Left ventricle myocardium inferior (tissue), 1 donor: ENCODE results near the gene PECR. TPM values are rescaled to one million over a fixed set of nuclear protein-coding genes. Genes with fewer than 3 reads are reported as not detected.

ENCODE experiments used
- DNase-seq: peaks from one replicate; pipeline ENCODE4 v3.0.0-alpha.2; 2020
- H3K27ac ChIP-seq: fragments of 200-600 bp; replicated peaks from 2 replicates; pipeline ENCODE4 v1.8.0; 2021
- H3K27me3 ChIP-seq: fragments of 200-600 bp; 2 replicates; pipeline ENCODE4 v1.8.0; 2021; ENCODE audit warnings: low read depth
- H3K36me3 ChIP-seq: fragments of 200-600 bp; 2 replicates; pipeline ENCODE4 v1.8.0; 2021
- H3K4me1 ChIP-seq: fragments of 200-600 bp; 2 replicates; pipeline ENCODE4 v1.8.0; 2021
- H3K4me3 ChIP-seq: fragments of 200-600 bp; 2 replicates; pipeline ENCODE4 v1.8.0; 2021; ENCODE audit warnings: mild to moderate bottlenecking, moderate library complexity
- H3K9me3 ChIP-seq: fragments of 200-600 bp; replicated peaks from 2 replicates; pipeline ENCODE4 v1.8.0; 2021
- intact Hi-C: fragments of 100-400 bp; cut with micrococcal nuclease; formaldehyde crosslinking; loops from one replicate; pipeline ENCODE4 v1.11.0; 2022
- total RNA-seq: library from RNA; stranded (reverse); fragmentation: NEBNext Ultra II Directional; extraction: Animal tissue kit (Norgen Biotek cat#: 25700); gene quantifications from one replicate; pipeline ENCODE4 v1.2.1, GENCODE V29; 2021
- TF ChIP-seq, protein P1 (sequence below): fragments of 200-600 bp; IDR thresholded peaks from 2 replicates; pipeline ENCODE4 v1.8.0; 2021; ENCODE audit warnings: antibody characterized with exemption, mild to moderate bottlenecking, borderline replicate concordance
- donor health status: DM: no; HTN: yes; CAD: no; lungs with severe emphysema.

The PECR gene
- total RNA-seq, 1 donor from 2014 or later, result 4.0 TPM

DNA sequence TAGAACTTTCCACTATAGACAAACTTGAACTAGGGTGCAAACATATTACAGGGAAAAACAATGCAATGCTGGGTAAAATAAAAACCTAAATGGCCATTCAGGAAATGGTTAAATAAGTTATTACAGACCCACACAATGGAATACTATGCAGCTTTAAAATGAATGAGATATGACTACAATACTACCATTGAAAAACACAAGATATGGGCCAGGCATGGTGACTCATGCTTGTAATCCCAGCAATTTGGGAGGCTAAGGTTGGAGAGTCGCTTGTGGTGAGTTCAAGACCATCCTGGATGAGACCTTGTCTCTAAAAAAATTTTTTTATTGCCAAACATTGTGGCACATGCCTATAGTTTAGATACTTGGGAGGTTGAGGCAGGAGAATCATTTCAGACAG lies 6.8 kb downstream of the PECR start:
- no peak for DNase-seq
- intact Hi-C loops, result no loop called here

DNA sequence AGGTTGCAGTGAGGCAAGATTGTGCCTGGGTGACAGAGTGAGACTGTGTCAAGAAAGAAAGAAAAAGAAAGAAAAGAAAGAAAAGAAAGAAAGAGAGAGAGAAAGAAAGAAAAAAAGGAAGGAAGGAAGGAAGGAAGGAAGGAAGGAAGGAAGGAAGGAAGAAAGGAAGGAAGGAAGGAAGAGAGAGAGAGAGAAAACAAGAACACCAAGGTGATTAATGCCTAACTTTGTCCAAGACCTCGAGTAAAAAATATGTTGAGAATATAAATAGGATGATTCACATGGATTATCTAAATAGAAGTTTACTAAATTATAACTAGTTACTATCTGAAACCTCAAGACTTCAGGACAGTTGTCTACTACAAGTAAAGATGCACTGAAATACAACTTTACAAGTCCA lies 7.2 kb downstream of the PECR start:
- DNase-seq, result no peak
- Histone ChIP-seq H3K4me3 (no peak overlapping the region), H3K27me3 (no peaks in the 10 kb centered on the region), H3K9me3 (no peaks in the 10 kb centered on the region), H3K4me1 (no peaks in the 10 kb centered on the region), H3K36me3 (peaks cover 13% of the 10 kb centered on the region), H3K27ac (no peak overlapping the region)
- intact Hi-C loops, result no loop called here
- TF ChIP-seq, protein P1, sequence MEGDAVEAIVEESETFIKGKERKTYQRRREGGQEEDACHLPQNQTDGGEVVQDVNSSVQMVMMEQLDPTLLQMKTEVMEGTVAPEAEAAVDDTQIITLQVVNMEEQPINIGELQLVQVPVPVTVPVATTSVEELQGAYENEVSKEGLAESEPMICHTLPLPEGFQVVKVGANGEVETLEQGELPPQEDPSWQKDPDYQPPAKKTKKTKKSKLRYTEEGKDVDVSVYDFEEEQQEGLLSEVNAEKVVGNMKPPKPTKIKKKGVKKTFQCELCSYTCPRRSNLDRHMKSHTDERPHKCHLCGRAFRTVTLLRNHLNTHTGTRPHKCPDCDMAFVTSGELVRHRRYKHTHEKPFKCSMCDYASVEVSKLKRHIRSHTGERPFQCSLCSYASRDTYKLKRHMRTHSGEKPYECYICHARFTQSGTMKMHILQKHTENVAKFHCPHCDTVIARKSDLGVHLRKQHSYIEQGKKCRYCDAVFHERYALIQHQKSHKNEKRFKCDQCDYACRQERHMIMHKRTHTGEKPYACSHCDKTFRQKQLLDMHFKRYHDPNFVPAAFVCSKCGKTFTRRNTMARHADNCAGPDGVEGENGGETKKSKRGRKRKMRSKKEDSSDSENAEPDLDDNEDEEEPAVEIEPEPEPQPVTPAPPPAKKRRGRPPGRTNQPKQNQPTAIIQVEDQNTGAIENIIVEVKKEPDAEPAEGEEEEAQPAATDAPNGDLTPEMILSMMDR, result no peak

More for the DNA sequence above, 6.8 kb downstream of the PECR start:
- Histone ChIP-seq H3K27ac (no peak overlapping the region), H3K4me1 (no peaks in the 10 kb centered on the region), H3K9me3 (no peaks in the 10 kb centered on the region), H3K27me3 (no peaks in the 10 kb centered on the region), H3K4me3 (no peak overlapping the region), H3K36me3 (peaks cover 13% of the 10 kb centered on the region)
- TF ChIP-seq, protein P1, result no peak

DNA sequence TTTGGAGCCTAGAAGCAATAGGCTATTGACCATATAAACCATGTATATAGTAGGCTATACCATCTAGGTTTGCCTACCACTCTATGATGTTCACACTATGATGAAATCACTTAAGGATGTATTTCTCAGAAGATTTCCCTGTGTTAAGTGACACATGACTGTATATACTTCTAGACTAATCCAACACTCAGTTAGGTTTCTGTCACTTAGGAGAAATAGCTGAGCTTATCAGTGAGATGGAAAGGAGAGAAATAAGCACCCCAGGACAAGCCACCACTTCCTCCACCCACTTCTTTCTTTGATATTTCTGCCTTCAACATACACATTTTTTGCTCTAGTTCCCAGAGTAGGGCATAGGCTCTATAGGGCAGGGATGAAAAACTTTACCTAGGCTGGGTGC lies 7.8 kb downstream of the PECR start:
- H3K4me3 ChIP-seq, result no peak overlapping the region
- no peak for DNase-seq
- H3K27me3 ChIP-seq, result no peaks in the 10 kb centered on the region
- H3K27ac ChIP-seq, result no peak overlapping the region
- H3K4me1 ChIP-seq, result no peaks in the 10 kb centered on the region
- intact Hi-C loops, result no loop called here
- H3K36me3 ChIP-seq, result peaks cover 13% of the 10 kb centered on the region
- no peaks in the 10 kb centered on the region for H3K9me3 ChIP-seq
- TF ChIP-seq, protein P1, result no peak

DNA sequence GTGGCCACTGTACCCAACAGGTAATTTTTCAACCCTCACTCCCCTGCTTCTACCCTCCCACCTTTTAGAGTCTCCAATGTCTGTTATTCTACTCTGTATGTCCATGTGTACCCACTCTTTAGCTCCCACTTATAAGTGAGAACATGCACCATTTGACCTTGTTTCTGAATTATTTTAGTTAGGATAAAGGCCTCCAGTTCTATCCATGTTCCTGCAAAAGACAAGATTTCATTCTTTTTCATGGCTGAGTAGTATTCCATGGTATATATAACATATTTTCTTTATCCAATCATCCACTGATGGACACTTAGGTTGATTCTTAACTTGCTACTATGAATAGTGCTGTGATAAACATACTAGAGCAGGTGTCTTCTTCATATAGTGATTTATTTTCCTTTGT lies 9.1 kb downstream of the PECR start:
- Histone ChIP-seq H3K27ac (no peak overlapping the region), H3K4me3 (no peak overlapping the region), H3K9me3 (no peaks in the 10 kb centered on the region), H3K4me1 (no peaks in the 10 kb centered on the region), H3K36me3 (peaks cover 13% of the 10 kb centered on the region), H3K27me3 (no peaks in the 10 kb centered on the region)
- TF ChIP-seq, protein P1, result no peak
- DNase-seq, result no peak
- intact Hi-C loops, result no loop called here

DNA sequence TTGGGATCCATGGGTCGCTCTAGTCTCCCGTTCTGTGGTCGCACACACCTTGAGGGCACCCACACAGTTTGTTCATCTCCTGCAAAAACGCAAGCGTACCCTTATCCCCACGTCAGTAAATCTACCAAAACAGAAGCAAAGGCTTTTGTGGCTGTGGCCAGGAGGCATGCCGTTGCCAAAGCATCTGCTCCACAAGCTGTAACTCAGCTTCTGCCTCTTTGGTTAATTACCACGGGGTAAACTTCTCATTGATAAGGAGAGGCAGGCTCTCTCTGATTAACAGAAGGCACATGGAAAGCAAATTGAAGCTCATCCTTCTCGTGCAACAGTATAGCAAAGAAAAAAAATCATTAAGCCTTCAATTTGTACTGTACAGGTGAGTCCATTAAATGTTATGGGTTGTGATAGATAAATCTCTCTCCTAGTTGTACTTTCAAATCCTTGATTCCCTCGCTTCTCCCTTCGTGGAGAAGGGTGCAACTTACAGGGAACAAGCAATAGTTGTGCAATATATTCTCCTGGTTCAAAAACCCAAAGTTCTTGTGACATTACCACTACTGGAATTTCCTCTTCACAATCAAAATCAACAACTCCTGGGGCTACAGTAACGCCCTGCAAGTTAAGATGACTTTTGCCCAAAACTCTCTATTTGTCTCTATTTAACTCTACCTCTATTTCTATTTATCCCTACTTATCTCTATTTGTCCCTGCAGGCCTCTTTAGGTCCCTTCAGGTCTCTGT lies 10.3 kb downstream of the PECR start:
- Histone ChIP-seq H3K9me3 (no peaks in the 10 kb centered on the region), H3K27ac (no peak overlapping the region), H3K36me3 (peaks cover 14% of the 10 kb centered on the region), H3K4me1 (no peaks in the 10 kb centered on the region), H3K27me3 (no peaks in the 10 kb centered on the region), H3K4me3 (no peak overlapping the region)
- DNase-seq, result no peak
- TF ChIP-seq, protein P1, result no peak
- intact Hi-C loops, result no loop called here
